GM23248 (cell line): ENCODE data around the gene TRAF3.

Source experiments
- EZH2 ChIP-seq: fragments of 200-600 bp; sonication (generic); IDR thresholded peaks from 2 replicates; pipeline ENCODE4 v1.6.1; 2018; ENCODE audit warnings: antibody characterized with exemption, mild to moderate bottlenecking; ENCODE audit not compliant: insufficient read depth, poor library complexity, severe bottlenecking
- EZH2phosphoT487 ChIP-seq: fragments of 200-600 bp; sonication (generic); IDR thresholded peaks from 2 replicates; pipeline ENCODE4 v1.6.1; 2018; ENCODE audit warnings: antibody characterized with exemption, moderate library complexity, mild to moderate bottlenecking, low read depth; ENCODE audit not compliant: insufficient read depth

DNA sequence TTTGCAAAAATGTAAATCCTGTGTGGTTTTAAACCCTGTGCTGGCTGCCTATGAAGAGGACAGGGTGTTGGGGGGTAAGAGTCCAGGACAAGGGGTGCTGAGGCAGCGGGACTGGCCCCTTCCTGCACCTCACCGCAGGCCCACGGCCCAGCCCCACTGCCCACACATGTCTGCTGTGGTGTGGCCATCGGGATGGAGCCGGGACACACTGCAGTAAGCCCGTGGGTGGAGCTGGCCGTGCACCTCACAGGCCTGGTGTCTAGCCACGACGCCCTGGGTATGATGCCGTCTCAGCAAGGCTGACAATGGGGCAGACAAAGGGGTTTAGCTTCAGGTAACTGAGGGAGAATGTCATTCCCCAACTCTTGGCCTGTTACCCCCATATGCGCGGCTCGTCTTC is 164.8 kb downstream of the TRAF3 start:
- TF ChIP-seq EZH2 (no peak), EZH2phosphoT487 (no peak)
